ENCODE measurements around the gene OSBPL6. TPM values are rescaled to one million over a fixed set of nuclear protein-coding genes. Genes with fewer than 3 reads are reported as not detected.
A peak's percentile ranks its signal among the peaks of the same experiment; 100 is the strongest.

OSBPL6 gene
- total RNA-seq, 1 donor from 2014 or later = 5.3 TPM

- FAIRE-seq = no peak
- no peak for TF ChIP-seq CTCF (IDR thresholded peaks at IDR 0.05; ENCODE audit: insufficient read depth, low read length, severe bottlenecking)
- no peak overlapping the region for H3K4me3 ChIP-seq (ENCODE audit: low read depth, low read length)
- H3K27me3 ChIP-seq (ENCODE audit: control insufficient read depth, insufficient read depth, low read length) = no peaks in the 10 kb centered on the region
- DNase-seq (ENCODE audit: low read depth) = no peak
- peaks cover 11% of the 10 kb centered on the region for H3K36me3 ChIP-seq (ENCODE audit: control insufficient read depth, insufficient read depth, low read length)
Measured at GRCh38 chr2:178448968-178449661, 254.8 kb downstream of the OSBPL6 start.

- Histone ChIP-seq H3K36me3 (ENCODE audit: control insufficient read depth, insufficient read depth, low read length) (peaks cover 11% of the 10 kb centered on the region), H3K4me3 (ENCODE audit: low read depth, low read length) (peak overlapping the region; percentile 94), H3K27me3 (ENCODE audit: control insufficient read depth, insufficient read depth, low read length) (no peaks in the 10 kb centered on the region)
- peak; percentile 80 for FAIRE-seq
- TF ChIP-seq CTCF (IDR thresholded peaks at IDR 0.05; ENCODE audit: insufficient read depth, low read length, severe bottlenecking) = no peak
- no peak for DNase-seq (ENCODE audit: low read depth)
Measured at GRCh38 chr2:178449700-178450523, 255.6 kb downstream of the OSBPL6 start.

- peak; percentile 49 for DNase-seq (ENCODE audit: low read depth)
Measured at GRCh38 chr2:178450524-178450773, 256.1 kb downstream of the OSBPL6 start.

GRCh38 chr2:178450774-178451525 is 256.6 kb downstream of the OSBPL6 start, which contains the start of the genes PJVK and PRKRA:
PJVK (plus strand) TSS chr2:178451378; CDS start chr2:178453410, 2,032 bp downstream.
PRKRA (minus strand) TSS chr2:178451175; CDS start chr2:178451030, 145 bp downstream.
- DNase-seq (ENCODE audit: low read depth) (peak; percentile 86), FAIRE-seq (no peak)
- no peaks in the 10 kb centered on the region for H3K27me3 ChIP-seq (ENCODE audit: control insufficient read depth, insufficient read depth, low read length)

More at GRCh38 chr2:178450524-178450773, 256.1 kb downstream of the OSBPL6 start:
- H3K27me3 ChIP-seq (ENCODE audit: control insufficient read depth, insufficient read depth, low read length) = no peaks in the 10 kb centered on the region
- no peak for TF ChIP-seq CTCF (IDR thresholded peaks at IDR 0.05; ENCODE audit: insufficient read depth, low read length, severe bottlenecking)
- H3K36me3 ChIP-seq (ENCODE audit: control insufficient read depth, insufficient read depth, low read length) = peaks cover 8% of the 10 kb centered on the region
- H3K4me3 ChIP-seq (ENCODE audit: low read depth, low read length) = peak overlapping the region; percentile 94
- FAIRE-seq = no peak

GRCh38 chr2:178452334-178452733 is 258.0 kb downstream of the OSBPL6 start:
- no peaks in the 10 kb centered on the region for H3K27me3 ChIP-seq (ENCODE audit: control insufficient read depth, insufficient read depth, low read length)
- no peak for DNase-seq (ENCODE audit: low read depth)
- FAIRE-seq = no peak
- peaks cover 1% of the 10 kb centered on the region for H3K36me3 ChIP-seq (ENCODE audit: control insufficient read depth, insufficient read depth, low read length)
- H3K4me3 ChIP-seq (ENCODE audit: low read depth, low read length) = no peak overlapping the region
- TF ChIP-seq CTCF (IDR thresholded peaks at IDR 0.05; ENCODE audit: insufficient read depth, low read length, severe bottlenecking) = no peak

More at GRCh38 chr2:178450774-178451525, 256.6 kb downstream of the OSBPL6 start, which contains the start of the genes PJVK and PRKRA:
- Histone ChIP-seq H3K4me3 (ENCODE audit: low read depth, low read length) (peak within 1 kb of the TSS; percentile 94), H3K36me3 (ENCODE audit: control insufficient read depth, insufficient read depth, low read length) (peaks cover 6% of the 10 kb centered on the region)
- no peak for TF ChIP-seq CTCF (IDR thresholded peaks at IDR 0.05; ENCODE audit: insufficient read depth, low read length, severe bottlenecking)

Other genes starting within 250 kb of the OSBPL6 start
- gene PDE11A, start 121.7 kb upstream of the OSBPL6 start, total RNA-seq = not detected in 2 replicates
- gene RBM45, start 82.1 kb upstream of the OSBPL6 start, total RNA-seq = 13.7 and 22.1 TPM in 2 replicates